ENCODE results near the gene TP53. TPM values are rescaled to one million over a fixed set of nuclear protein-coding genes. Genes with fewer than 3 reads are reported as not detected.
A peak's percentile ranks its signal among the peaks of the same experiment; 100 is the strongest.
"Not testable (repeated sequence)": the region's sequence is repeated elsewhere in the genome, so short reads cannot be mapped to it uniquely, and the experiment has no call there.

TP53 gene
- total RNA-seq, 8 experiments from 2014 or later, result 11.6 to 136 (median 25.7) TPM

GRCh38 chr17:7632492-7632894 is 54.8 kb downstream of the TP53 start:
- Histone ChIP-seq H3K4me1 (replicated peaks in 1 of 2) (peaks cover 8 to 13% of the 10 kb centered on the region in 2 donors), H3K4me3 (no peak overlapping the region), H3K27ac (no peak overlapping the region)
- peak in 3 of 8 experiments; percentile 22 to 32 (median 24) for ATAC-seq (replicated peaks in 6 of 8)
- WGBS, 10 experiments, result 0 to 80% (median 57%) methylated on average over 1 to 4 of the region's 6 CpGs; no CpG with 5 or more reads in 4 of the 10 experiments
- in situ Hi-C loops (cut with MboI; ENCODE audit: low pct_unique_long_range_greater_than_20kb in 2 of 9, low sequenced_read_pairs in 9 of 9, unreplicated experiment in 9 of 9), result no loop called here

GRCh38 chr17:7631398-7632380 is 55.6 kb downstream of the TP53 start:
- in situ Hi-C loops (cut with MboI; ENCODE audit: low pct_unique_long_range_greater_than_20kb in 2 of 9, low sequenced_read_pairs in 9 of 9, unreplicated experiment in 9 of 9), result no loop called here
- Histone ChIP-seq H3K4me3 (no peak overlapping the region), H3K4me1 (replicated peaks in 1 of 2) (peaks cover 8 to 13% of the 10 kb centered on the region in 2 donors), H3K27ac (no peak overlapping the region)
- no peak for ATAC-seq (replicated peaks in 6 of 8)
- 74 to 100% (median 85%) methylated on average over 1 to 7 of the region's 11 CpGs; no CpG with 5 or more reads in 5 of the 10 experiments for WGBS, 10 experiments

- H3K4me1 ChIP-seq (replicated peaks in 1 of 2), result peaks cover 14% of the 10 kb centered on the region in 2 donors
- in situ Hi-C loops (cut with MboI; ENCODE audit: low pct_unique_long_range_greater_than_20kb in 2 of 9, low sequenced_read_pairs in 9 of 9, unreplicated experiment in 9 of 9), result no loop called here
- H3K4me3 ChIP-seq, result no peak within 1 kb of the TSS
- no peak for ATAC-seq (replicated peaks in 6 of 8)
- no peak within 1 kb of the TSS for H3K27ac ChIP-seq
- WGBS, 10 experiments, result 33 to 90% (median 63%) methylated on average over 1 to 4 of the region's 13 CpGs; no CpG with 5 or more reads in 4 of the 10 experiments
Measured at GRCh38 chr17:7629939-7630571, 57.2 kb downstream of the TP53 start, which contains the start of gene SHBG. Gene SHBG (plus strand): TSS chr17:7630135. CDS start chr17:7630173, 38 bp downstream.

GRCh38 chr17:7627250-7628121 is 59.8 kb downstream of the TP53 start, which contains the start of gene SAT2:
Gene SAT2 (minus strand): TSS chr17:7627821. CDS start chr17:7627635, 186 bp downstream.
- peaks cover 5 to 11% of the 10 kb centered on the region in 2 donors for H3K4me1 ChIP-seq (replicated peaks in 1 of 2)
- peak within 1 kb of the TSS; percentile 90 to 92 for H3K27ac ChIP-seq
- H3K4me3 ChIP-seq, result peak within 1 kb of the TSS; percentile 51 to 85 (median 60)
- peak; percentile 94 to 98 (median 96) for ATAC-seq (replicated peaks in 6 of 8)
- WGBS, 10 experiments, result 0 to 40% (median 0%) methylated on average over 1 to 4 of the region's 54 CpGs; no CpG with 5 or more reads in 5 of the 10 experiments
- in situ Hi-C loops (cut with MboI; ENCODE audit: low pct_unique_long_range_greater_than_20kb in 2 of 9, low sequenced_read_pairs in 9 of 9, unreplicated experiment in 9 of 9), result no loop called here

- peak overlapping the region; percentile 51 to 85 (median 60) for H3K4me3 ChIP-seq
- ATAC-seq (replicated peaks in 6 of 8), result no peak
- H3K4me1 ChIP-seq (replicated peaks in 1 of 2), result peaks cover 5 to 11% of the 10 kb centered on the region in 2 donors
- WGBS, 10 experiments, result 0 to 33% (median 0%) methylated on average over 1 to 3 of the region's 6 CpGs; no CpG with 5 or more reads in 5 of the 10 experiments
- peak overlapping the region; percentile 90 to 92 for H3K27ac ChIP-seq
- in situ Hi-C loops (cut with MboI; ENCODE audit: low pct_unique_long_range_greater_than_20kb in 2 of 9, low sequenced_read_pairs in 9 of 9, unreplicated experiment in 9 of 9), result no loop called here
Measured at GRCh38 chr17:7626956-7627249, 60.4 kb downstream of the TP53 start.

GRCh38 chr17:7626307-7626706 is 61.0 kb downstream of the TP53 start:
- WGBS, 10 experiments, result 79 to 100% (median 90%) methylated on average over 1 to 6 of the region's 7 CpGs; no CpG with 5 or more reads in 3 of the 10 experiments
- Histone ChIP-seq H3K4me1 (replicated peaks in 1 of 2) (peaks cover 5 to 11% of the 10 kb centered on the region in 2 donors), H3K4me3 (peak overlapping the region; percentile 51 to 85 (median 60)), H3K27ac (peak overlapping the region in 1 of 2 donors; percentile 92)
- no peak for ATAC-seq (replicated peaks in 6 of 8)
- in situ Hi-C loops (cut with MboI; ENCODE audit: low pct_unique_long_range_greater_than_20kb in 2 of 9, low sequenced_read_pairs in 9 of 9, unreplicated experiment in 9 of 9), result no loop called here

- H3K4me1 ChIP-seq (replicated peaks in 1 of 2), result peaks cover 5 to 11% of the 10 kb centered on the region in 2 donors
- H3K27ac ChIP-seq; ATAC-seq (replicated peaks in 6 of 8); in situ Hi-C loops (cut with MboI; ENCODE audit: low pct_unique_long_range_greater_than_20kb in 2 of 9, low sequenced_read_pairs in 9 of 9, unreplicated experiment in 9 of 9); H3K4me3 ChIP-seq: not testable (repeated sequence)
- 91 to 100% (median 97%) methylated on average over 1 to 13 of the region's 16 CpGs; no CpG with 5 or more reads in 2 of the 10 experiments for WGBS, 10 experiments
Measured at GRCh38 chr17:7625749-7626148, 61.5 kb downstream of the TP53 start.

- H3K27ac ChIP-seq, result no peak overlapping the region
- in situ Hi-C loops (cut with MboI; ENCODE audit: low pct_unique_long_range_greater_than_20kb in 2 of 9, low sequenced_read_pairs in 9 of 9, unreplicated experiment in 9 of 9), result no loop called here
- peaks cover 5 to 11% of the 10 kb centered on the region in 2 donors for H3K4me1 ChIP-seq (replicated peaks in 1 of 2)
- H3K4me3 ChIP-seq, result no peak overlapping the region
- 20 to 80% (median 60%) methylated on average over 1 to 3 of the region's 5 CpGs; no CpG with 5 or more reads in 3 of the 10 experiments for WGBS, 10 experiments
- ATAC-seq (replicated peaks in 6 of 8), result no peak
Measured at GRCh38 chr17:7623661-7624060, 63.6 kb downstream of the TP53 start.

GRCh38 chr17:7620835-7621234 is 66.5 kb downstream of the TP53 start:
- no peak for ATAC-seq (replicated peaks in 6 of 8)

GRCh38 chr17:7618608-7619007 is 68.7 kb downstream of the TP53 start:
- no peak overlapping the region for H3K4me3 ChIP-seq
- no peak overlapping the region for H3K27ac ChIP-seq
- in situ Hi-C loops (cut with MboI; ENCODE audit: low pct_unique_long_range_greater_than_20kb in 2 of 9, low sequenced_read_pairs in 9 of 9, unreplicated experiment in 9 of 9), result no loop called here
- ATAC-seq (replicated peaks in 6 of 8), result no peak
- WGBS, 10 experiments, result 25 to 90% (median 83%) methylated on average over 1 to 5 of the region's 5 CpGs
- H3K4me1 ChIP-seq (replicated peaks in 1 of 2), result peaks cover under 1 to 2% of the 10 kb centered on the region in 2 donors

More at GRCh38 chr17:7620835-7621234, 66.5 kb downstream of the TP53 start:
- no peak overlapping the region for H3K27ac ChIP-seq
- no peaks in the 10 kb centered on the region for H3K4me1 ChIP-seq (replicated peaks in 1 of 2)
- in situ Hi-C loops (cut with MboI; ENCODE audit: low pct_unique_long_range_greater_than_20kb in 2 of 9, low sequenced_read_pairs in 9 of 9, unreplicated experiment in 9 of 9), result no loop called here
- no peak overlapping the region for H3K4me3 ChIP-seq
- WGBS, 10 experiments, result 78 to 100% (median 85%) methylated on average over 1 to 5 of the region's 8 CpGs; no CpG with 5 or more reads in 3 of the 10 experiments

Measured in motor neuron (in vitro differentiated cells).